ENCODE data around the gene VMAC.

VMAC gene

DNA sequence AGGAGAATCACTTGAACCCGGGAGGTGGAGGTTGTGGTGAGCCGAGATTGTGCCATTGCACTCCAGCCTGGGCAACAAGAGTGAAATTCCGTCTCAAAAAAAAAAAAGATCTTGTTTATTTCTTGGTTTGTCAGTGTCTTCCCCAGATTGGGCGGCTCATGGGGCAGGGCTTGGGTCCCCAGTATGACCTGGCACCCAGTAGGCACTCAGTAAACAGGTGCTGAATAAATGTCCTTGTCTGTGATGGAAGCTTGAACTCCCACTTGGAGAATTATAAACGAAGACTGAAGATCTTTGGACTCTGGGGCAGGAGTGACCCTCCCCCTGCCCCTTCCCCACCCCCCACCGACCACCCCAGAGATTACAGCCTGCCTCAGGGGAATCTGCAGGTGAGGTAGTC is 24.5 kb upstream of the VMAC start:
- no peak overlapping the region for H3K4me3 ChIP-seq (ENCODE audit: insufficient read depth, low read length, poor library complexity, severe bottlenecking)
- H3K27me3 ChIP-seq (ENCODE audit: low read length) = no peaks in the 10 kb centered on the region
- no peaks in the 10 kb centered on the region for H3K9me2 ChIP-seq (replicated peaks; ENCODE audit: insufficient read depth, low read length)
- no peak overlapping the region for H3K9ac ChIP-seq (ENCODE audit: low read length)
- H3K4me2 ChIP-seq (ENCODE audit: low read depth, low read length, poor library complexity, severe bottlenecking) = no peak overlapping the region
- no peak overlapping the region for H2AFZ ChIP-seq (ENCODE audit: low read depth, low read length, severe bottlenecking)
- H3K27ac ChIP-seq (ENCODE audit: low read depth, low read length) = no peak overlapping the region
- TF ChIP-seq EZH2phosphoT487 (conservative IDR thresholded peaks at IDR 0.05; ENCODE audit: low read length) = no peak
- TF ChIP-seq, protein P1, sequence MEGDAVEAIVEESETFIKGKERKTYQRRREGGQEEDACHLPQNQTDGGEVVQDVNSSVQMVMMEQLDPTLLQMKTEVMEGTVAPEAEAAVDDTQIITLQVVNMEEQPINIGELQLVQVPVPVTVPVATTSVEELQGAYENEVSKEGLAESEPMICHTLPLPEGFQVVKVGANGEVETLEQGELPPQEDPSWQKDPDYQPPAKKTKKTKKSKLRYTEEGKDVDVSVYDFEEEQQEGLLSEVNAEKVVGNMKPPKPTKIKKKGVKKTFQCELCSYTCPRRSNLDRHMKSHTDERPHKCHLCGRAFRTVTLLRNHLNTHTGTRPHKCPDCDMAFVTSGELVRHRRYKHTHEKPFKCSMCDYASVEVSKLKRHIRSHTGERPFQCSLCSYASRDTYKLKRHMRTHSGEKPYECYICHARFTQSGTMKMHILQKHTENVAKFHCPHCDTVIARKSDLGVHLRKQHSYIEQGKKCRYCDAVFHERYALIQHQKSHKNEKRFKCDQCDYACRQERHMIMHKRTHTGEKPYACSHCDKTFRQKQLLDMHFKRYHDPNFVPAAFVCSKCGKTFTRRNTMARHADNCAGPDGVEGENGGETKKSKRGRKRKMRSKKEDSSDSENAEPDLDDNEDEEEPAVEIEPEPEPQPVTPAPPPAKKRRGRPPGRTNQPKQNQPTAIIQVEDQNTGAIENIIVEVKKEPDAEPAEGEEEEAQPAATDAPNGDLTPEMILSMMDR (IDR thresholded peaks at IDR 0.05; ENCODE audit: insufficient read depth, low read length, poor library complexity, severe bottlenecking) = no peak
- no peaks in the 10 kb centered on the region for H4K20me1 ChIP-seq (ENCODE audit: low read depth, low read length)
- no peaks in the 10 kb centered on the region for H3K79me2 ChIP-seq (ENCODE audit: insufficient read depth, low read length)
- no peaks in the 10 kb centered on the region for H3K9me3 ChIP-seq (ENCODE audit: insufficient read depth, low read length)
- H3K36me3 ChIP-seq (ENCODE audit: low read length) = no peaks in the 10 kb centered on the region
- H3F3A ChIP-seq (ENCODE audit: insufficient read depth) = no peaks in the 10 kb centered on the region

DNA sequence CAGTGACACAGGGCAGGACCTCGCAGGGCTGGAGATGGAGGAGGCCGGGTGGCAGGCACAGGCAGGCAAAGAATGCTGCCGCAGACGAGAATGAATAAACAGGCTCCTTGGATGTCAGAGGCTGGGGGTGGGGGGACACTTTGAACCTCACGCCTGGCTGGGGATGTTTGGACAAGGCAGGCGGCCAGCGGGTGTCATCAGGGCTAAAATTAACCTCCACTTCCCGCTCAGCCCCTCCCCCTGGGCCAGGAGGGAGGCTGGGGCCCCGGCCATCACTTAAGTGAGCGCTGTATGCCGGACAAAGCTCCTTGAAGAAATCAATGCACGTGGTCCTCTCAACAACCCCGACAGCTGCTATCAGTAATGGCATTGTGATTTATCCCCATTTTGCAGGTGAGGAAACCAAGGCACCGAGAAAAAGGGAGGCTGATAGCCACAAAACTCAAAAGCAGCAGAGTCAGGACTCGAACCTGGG is 24.0 kb upstream of the VMAC start:
- H2AFZ ChIP-seq (ENCODE audit: low read depth, low read length, severe bottlenecking) = no peak overlapping the region
- TF ChIP-seq EZH2phosphoT487 (conservative IDR thresholded peaks at IDR 0.05; ENCODE audit: low read length) = no peak
- TF ChIP-seq, protein P1 (IDR thresholded peaks at IDR 0.05; ENCODE audit: insufficient read depth, low read length, poor library complexity, severe bottlenecking) = no peak

DNA sequence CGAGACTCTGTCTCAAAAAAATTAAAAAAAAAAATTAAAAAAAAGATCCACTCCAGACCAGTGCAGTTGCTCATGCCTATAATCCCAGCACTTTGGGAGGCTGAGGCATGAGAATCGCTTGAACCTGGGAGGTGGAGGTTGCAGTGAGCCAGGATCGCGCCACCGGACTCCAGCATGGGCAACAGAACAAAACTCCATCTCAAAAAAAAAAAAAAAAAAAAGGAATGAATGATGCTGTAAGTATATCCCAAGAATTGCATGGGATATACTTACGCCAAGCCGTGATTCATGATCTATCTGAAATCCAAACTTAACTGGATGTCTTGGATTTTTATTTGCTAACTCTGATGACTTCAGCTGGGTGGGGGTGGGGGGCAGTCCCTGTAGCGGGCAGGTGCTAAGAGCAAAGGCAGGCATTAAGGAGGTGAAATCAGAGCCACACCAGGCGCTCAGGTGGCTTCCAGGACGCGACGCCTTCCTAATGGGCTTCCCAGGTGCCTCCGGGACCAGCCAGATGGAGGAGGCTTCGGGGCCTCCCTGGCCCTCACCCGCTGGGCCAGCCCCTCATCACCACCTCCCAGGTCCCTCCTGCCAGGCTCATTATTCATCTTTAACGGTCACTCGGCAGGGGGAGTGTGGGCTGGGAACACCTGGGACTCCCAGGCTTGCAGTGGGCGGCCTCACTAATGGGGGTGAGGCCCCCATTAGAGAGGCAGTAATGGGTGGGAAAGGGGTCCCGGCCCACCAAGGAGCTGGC is 23.0 kb upstream of the VMAC start:
- Histone ChIP-seq H3K79me2 (ENCODE audit: insufficient read depth, low read length) (no peaks in the 10 kb centered on the region), H3K4me2 (ENCODE audit: low read depth, low read length, poor library complexity, severe bottlenecking) (no peak overlapping the region), H3K4me3 (ENCODE audit: insufficient read depth, low read length, poor library complexity, severe bottlenecking) (no peak overlapping the region), H4K20me1 (ENCODE audit: low read depth, low read length) (no peaks in the 10 kb centered on the region), H3F3A (ENCODE audit: insufficient read depth) (no peaks in the 10 kb centered on the region), H3K27me3 (ENCODE audit: low read length) (no peaks in the 10 kb centered on the region), H2AFZ (ENCODE audit: low read depth, low read length, severe bottlenecking) (no peak overlapping the region), H3K9ac (ENCODE audit: low read length) (no peak overlapping the region), H3K36me3 (ENCODE audit: low read length) (no peaks in the 10 kb centered on the region), H3K9me3 (ENCODE audit: insufficient read depth, low read length) (no peaks in the 10 kb centered on the region), H3K9me2 (replicated peaks; ENCODE audit: insufficient read depth, low read length) (no peaks in the 10 kb centered on the region), H3K27ac (ENCODE audit: low read depth, low read length) (no peak overlapping the region)
- TF ChIP-seq, protein P1 (IDR thresholded peaks at IDR 0.05; ENCODE audit: insufficient read depth, low read length, poor library complexity, severe bottlenecking) = no peak
- no peak for TF ChIP-seq EZH2phosphoT487 (conservative IDR thresholded peaks at IDR 0.05; ENCODE audit: low read length)

More for the DNA sequence above, 24.0 kb upstream of the VMAC start:
- H3F3A ChIP-seq (ENCODE audit: insufficient read depth) = no peaks in the 10 kb centered on the region
- no peak overlapping the region for H3K4me3 ChIP-seq (ENCODE audit: insufficient read depth, low read length, poor library complexity, severe bottlenecking)
- H4K20me1 ChIP-seq (ENCODE audit: low read depth, low read length) = no peaks in the 10 kb centered on the region
- H3K27ac ChIP-seq (ENCODE audit: low read depth, low read length) = no peak overlapping the region
- H3K27me3 ChIP-seq (ENCODE audit: low read length) = no peaks in the 10 kb centered on the region
- no peak overlapping the region for H3K9ac ChIP-seq (ENCODE audit: low read length)
- H3K79me2 ChIP-seq (ENCODE audit: insufficient read depth, low read length) = no peaks in the 10 kb centered on the region
- H3K4me2 ChIP-seq (ENCODE audit: low read depth, low read length, poor library complexity, severe bottlenecking) = no peak overlapping the region
- no peaks in the 10 kb centered on the region for H3K9me2 ChIP-seq (replicated peaks; ENCODE audit: insufficient read depth, low read length)
- H3K9me3 ChIP-seq (ENCODE audit: insufficient read depth, low read length) = no peaks in the 10 kb centered on the region
- no peaks in the 10 kb centered on the region for H3K36me3 ChIP-seq (ENCODE audit: low read length)
